Peyer's patch (tissue), 4 donors: ENCODE results near the gene PAX1. TPM values are rescaled to one million over a fixed set of nuclear protein-coding genes. Genes with fewer than 3 reads are reported as not detected.

ENCODE experiments used
- DNase-seq, 3 donors: peaks; one replicate each; pipeline ENCODE4 v3.0.0-alpha.2; 2017 to 2019
- H3K27ac ChIP-seq, 4 donors: fragments of 200-600 bp; sonication (generic); one replicate each; pipeline ENCODE4 v1.5.1; 2016 to 2019
- H3K27me3 ChIP-seq, 2 donors: fragments of 200-600 bp; sonication (generic); one replicate each; pipeline ENCODE4 v1.5.1; 2019
- H3K36me3 ChIP-seq, 3 donors: fragments of 200-600 bp; sonication (generic); one replicate each; pipeline ENCODE4 v1.5.1; 2016 to 2019
- H3K4me1 ChIP-seq, 4 donors: fragments of 200-600 bp; sonication (generic); one replicate each; pipeline ENCODE4 v1.5.1; 2016 to 2019
- H3K4me3 ChIP-seq, 4 donors: fragments of 200-600 bp; sonication (generic); 1 replicate in 3 of 4; 2 replicates in 1 of 4; pipeline ENCODE4 v1.5.1; 2016 to 2019; ENCODE audit warnings: mild to moderate bottlenecking in 1 of 4
- H3K9me3 ChIP-seq, 4 donors: fragments of 200-600 bp; sonication (generic); one replicate each; pipeline ENCODE4 v1.5.1; 2016 to 2019; ENCODE audit warnings: mild to moderate bottlenecking in 1 of 4
- CTCF ChIP-seq, 6 experiments: fragments of 450-650 bp in 4 of 6; fragments of 200-600 bp in 2 of 6; sonication (generic) in 1 of 6; IDR thresholded peaks; one replicate each; pipeline ENCODE4 v1.5.1; 2017 to 2019; ENCODE audit warnings: antibody characterized with exemption in 6 of 6, mild to moderate bottlenecking in 3 of 6, moderate library complexity in 1 of 6
- POLR2A ChIP-seq, 2 donors: fragments of 450-650 bp; IDR thresholded peaks; one replicate each; pipeline ENCODE4 v1.5.1; 2017; ENCODE audit warnings: antibody characterized with exemption in 2 of 2, mild to moderate bottlenecking in 2 of 2, moderate library complexity in 2 of 2
- total RNA-seq, 4 donors: library from RNA; depleted of rRNA; stranded (reverse); fragments of >200 nt; gene quantifications; one replicate each; pipeline ENCODE4 v1.1.0, GENCODE V29; 2016

PAX1 gene
- total RNA-seq, 4 donors from 2014 or later, result not detected

- no peaks in the 10 kb centered on the region for H3K36me3 ChIP-seq
- no peak for DNase-seq
- H3K9me3 ChIP-seq, result no peaks in the 10 kb centered on the region
- no peak overlapping the region for H3K27ac ChIP-seq
- H3K4me1 ChIP-seq, result peaks cover 0 to 7% (median 0%) of the 10 kb centered on the region in 4 donors
- no peak overlapping the region for H3K4me3 ChIP-seq
- H3K27me3 ChIP-seq, result peaks cover 0 to 8% of the 10 kb centered on the region in 2 donors
- TF ChIP-seq POLR2A (IDR thresholded peaks at IDR 0.05) (no peak), CTCF (IDR thresholded peaks at IDR 0.05) (no peak)
Observed at GRCh38 chr20:21699216-21699508, 6.3 kb upstream of the PAX1 start.

- H3K9me3 ChIP-seq, result no peaks in the 10 kb centered on the region
- H3K4me3 ChIP-seq, result no peak overlapping the region
- peaks cover 0 to 13% of the 10 kb centered on the region in 2 donors for H3K27me3 ChIP-seq
- TF ChIP-seq POLR2A (IDR thresholded peaks at IDR 0.05) (no peak), CTCF (IDR thresholded peaks at IDR 0.05) (no peak)
- no peak for DNase-seq
- no peaks in the 10 kb centered on the region for H3K36me3 ChIP-seq
- H3K27ac ChIP-seq, result no peak overlapping the region
- H3K4me1 ChIP-seq, result peaks cover 0 to 7% (median 0%) of the 10 kb centered on the region in 4 donors
Observed at GRCh38 chr20:21701171-21701876, 4.1 kb upstream of the PAX1 start.

- Histone ChIP-seq H3K27me3 (peaks cover 0 to 20% of the 10 kb centered on the region in 2 donors), H3K9me3 (no peaks in the 10 kb centered on the region), H3K36me3 (no peaks in the 10 kb centered on the region), H3K4me1 (peaks cover 0 to 7% (median 0%) of the 10 kb centered on the region in 4 donors), H3K27ac (no peak overlapping the region), H3K4me3 (no peak overlapping the region)
- no peak for TF ChIP-seq POLR2A (IDR thresholded peaks at IDR 0.05)
- no peak for TF ChIP-seq CTCF (IDR thresholded peaks at IDR 0.05)
- DNase-seq, result no peak
Observed at GRCh38 chr20:21702016-21702415, 3.4 kb upstream of the PAX1 start.

GRCh38 chr20:21702553-21703470 is 2.7 kb upstream of the PAX1 start:
- no peak for DNase-seq
- Histone ChIP-seq H3K27ac (no peak overlapping the region), H3K4me3 (peak overlapping the region in 1 of 4 donors; percentile 6), H3K9me3 (no peaks in the 10 kb centered on the region), H3K4me1 (peaks cover 0 to 7% (median 0%) of the 10 kb centered on the region in 4 donors), H3K36me3 (no peaks in the 10 kb centered on the region), H3K27me3 (peaks cover 0 to 21% of the 10 kb centered on the region in 2 donors)
- peak in 1 of 6 experiments; percentile 20 for TF ChIP-seq CTCF (IDR thresholded peaks at IDR 0.05)
- TF ChIP-seq POLR2A (IDR thresholded peaks at IDR 0.05), result no peak

- Histone ChIP-seq H3K27me3 (peaks cover 0 to 21% of the 10 kb centered on the region in 2 donors), H3K4me1 (peaks cover 0 to 7% (median 0%) of the 10 kb centered on the region in 4 donors), H3K27ac (no peak overlapping the region), H3K36me3 (no peaks in the 10 kb centered on the region), H3K9me3 (no peaks in the 10 kb centered on the region), H3K4me3 (no peak overlapping the region)
- TF ChIP-seq POLR2A (IDR thresholded peaks at IDR 0.05) (no peak), CTCF (IDR thresholded peaks at IDR 0.05) (no peak)
- DNase-seq, result no peak
Observed at GRCh38 chr20:21703717-21704407, 1.6 kb upstream of the PAX1 start.
